ENCODE data around the gene FAM83D.
"Not testable (repeated sequence)": the region's sequence is repeated elsewhere in the genome, so short reads cannot be mapped to it uniquely, and the experiment has no call there.

The FAM83D gene

DNA sequence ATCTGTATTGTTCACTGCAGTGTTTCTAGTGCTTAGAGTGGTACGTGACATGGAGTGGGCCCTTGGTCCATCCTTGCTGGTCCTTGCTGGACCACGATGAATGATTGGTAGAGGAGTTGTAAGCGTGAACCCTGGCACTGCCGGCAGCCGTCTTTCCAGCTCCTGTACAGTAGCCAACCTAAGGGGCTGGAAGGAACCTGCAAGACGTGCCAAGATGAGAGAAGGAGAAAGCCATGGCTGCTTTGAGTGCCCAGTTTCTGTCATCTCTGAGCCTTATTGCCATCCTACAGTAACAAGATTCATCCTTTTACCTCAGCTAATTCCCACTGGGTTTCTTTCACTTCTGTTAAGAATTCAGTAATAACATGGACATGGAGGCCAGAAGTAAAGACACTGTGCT, 41.9 kb downstream of the FAM83D start:
- DNase-seq (no peak), ATAC-seq (no peak)

- DNase-seq (no peak), ATAC-seq (no peak)
These were observed 43.5 kb downstream of the FAM83D start for GRCh38 chr20:38969708-38970107.

DNA sequence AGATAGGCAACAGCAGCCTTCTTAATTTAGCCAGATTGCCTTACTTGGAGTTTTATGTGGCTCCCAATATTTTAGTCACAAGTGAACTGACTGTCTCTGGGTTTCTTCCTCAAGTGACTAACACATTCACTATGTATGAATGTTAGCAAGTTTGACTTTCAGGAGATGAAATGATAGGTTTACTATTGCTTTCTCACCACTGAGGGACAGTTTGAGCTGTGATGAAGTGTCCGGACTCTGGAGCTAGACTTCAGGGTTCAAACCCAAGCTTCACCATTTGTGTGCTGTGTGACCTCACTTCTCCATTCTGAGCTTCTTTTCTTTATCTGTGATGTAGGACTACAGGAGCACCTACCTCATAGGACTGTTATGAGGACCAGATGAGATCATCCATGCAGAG, 44.1 kb downstream of the FAM83D start:
- DNase-seq (no peak), ATAC-seq (no peak)

DNA sequence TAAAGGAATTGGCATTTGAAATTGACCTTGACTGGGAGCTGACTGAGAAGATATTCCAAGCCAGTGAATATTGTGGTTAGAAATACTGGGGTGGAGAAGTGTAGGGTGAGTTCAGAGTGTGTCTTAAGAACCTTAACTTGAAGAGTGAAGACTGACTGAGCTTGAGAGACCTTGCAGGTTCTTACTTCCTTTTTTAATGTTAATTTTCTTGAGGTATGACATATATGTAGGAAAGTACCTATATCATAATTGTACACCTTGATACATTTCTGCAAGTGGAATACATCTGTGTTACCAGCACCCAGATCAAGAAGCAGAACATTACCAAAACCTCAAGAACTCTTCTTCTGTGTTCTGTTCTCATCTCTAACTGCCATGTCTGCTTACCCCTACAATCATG, 46.9 kb downstream of the FAM83D start:
- ATAC-seq, result no peak

GRCh38 chr20:38973645-38974044, 47.4 kb downstream of the FAM83D start:
- DNase-seq (no peak), ATAC-seq (no peak)

More for the DNA sequence above, 46.9 kb downstream of the FAM83D start:
- DNase-seq, result no peak

DNA sequence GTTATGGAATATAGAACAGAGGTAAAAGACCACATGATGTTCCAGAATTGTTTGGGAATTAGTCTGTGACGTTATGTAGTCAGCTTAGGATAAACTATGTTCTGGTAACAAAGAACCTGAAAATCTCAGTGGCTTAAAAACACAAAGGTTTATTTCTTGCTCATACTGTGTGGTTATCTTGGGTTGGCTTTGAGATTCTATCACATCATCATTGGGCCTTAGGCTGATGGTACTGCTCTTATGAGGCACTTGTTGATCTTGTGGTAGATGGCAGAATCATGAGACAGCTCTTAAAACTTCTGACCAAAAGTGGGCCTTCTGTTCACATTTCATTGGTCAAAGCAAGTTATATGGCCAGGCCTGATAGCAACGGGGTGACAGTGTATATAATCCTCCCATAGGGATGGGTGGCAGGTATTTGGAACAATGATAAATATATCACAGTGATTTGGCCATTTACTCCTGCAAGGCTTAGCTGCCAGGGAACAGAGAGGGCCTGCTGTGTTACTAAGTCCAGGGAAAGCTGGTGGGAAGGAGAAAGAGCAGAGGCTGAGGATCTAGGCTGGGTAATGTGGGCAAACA, 49.4 kb downstream of the FAM83D start:
- DNase-seq, result no peak
- no peak for ATAC-seq

- ATAC-seq (no peak), DNase-seq (no peak)
These were observed 53.2 kb downstream of the FAM83D start for GRCh38 chr20:38979434-38979833.

- DNase-seq (no peak), ATAC-seq (no peak)
These were observed 53.6 kb downstream of the FAM83D start for GRCh38 chr20:38979842-38980241.

DNA sequence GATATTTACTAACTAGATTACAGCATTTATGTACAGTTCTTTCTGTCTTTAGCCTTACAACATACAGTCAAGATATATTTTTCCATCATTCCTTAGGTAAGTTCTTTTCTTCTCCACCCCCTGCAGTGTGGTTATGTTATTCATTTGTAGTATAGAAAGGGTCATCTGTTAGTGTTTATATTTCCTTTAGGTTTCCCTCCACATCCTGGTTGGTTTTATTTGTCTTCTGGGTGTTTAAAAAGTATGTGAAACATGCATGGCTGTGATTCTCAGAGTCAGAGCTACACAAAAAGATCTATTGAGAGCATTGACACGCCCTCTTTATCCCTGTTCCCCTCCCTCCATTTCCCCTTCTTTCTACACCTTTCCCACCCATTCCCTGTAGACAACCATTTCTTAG, 56.1 kb downstream of the FAM83D start:
- DNase-seq (no peak), ATAC-seq (no peak)

GRCh38 chr20:38985060-38985459, 58.8 kb downstream of the FAM83D start:
- no peak for DNase-seq
- ATAC-seq, result no peak

- DNase-seq (no peak), ATAC-seq (no peak)
These were observed 59.5 kb downstream of the FAM83D start for GRCh38 chr20:38985603-38986170.

- ATAC-seq (no peak), DNase-seq (no peak)
These were observed 60.4 kb downstream of the FAM83D start for GRCh38 chr20:38986663-38987062.

- ATAC-seq (peak; percentile 23), DNase-seq (no peak)
These were observed 61.6 kb downstream of the FAM83D start for GRCh38 chr20:38987777-38988176.

- ATAC-seq, result no peak
These were observed 64.5 kb downstream of the FAM83D start for GRCh38 chr20:38990728-38991127.

DNA sequence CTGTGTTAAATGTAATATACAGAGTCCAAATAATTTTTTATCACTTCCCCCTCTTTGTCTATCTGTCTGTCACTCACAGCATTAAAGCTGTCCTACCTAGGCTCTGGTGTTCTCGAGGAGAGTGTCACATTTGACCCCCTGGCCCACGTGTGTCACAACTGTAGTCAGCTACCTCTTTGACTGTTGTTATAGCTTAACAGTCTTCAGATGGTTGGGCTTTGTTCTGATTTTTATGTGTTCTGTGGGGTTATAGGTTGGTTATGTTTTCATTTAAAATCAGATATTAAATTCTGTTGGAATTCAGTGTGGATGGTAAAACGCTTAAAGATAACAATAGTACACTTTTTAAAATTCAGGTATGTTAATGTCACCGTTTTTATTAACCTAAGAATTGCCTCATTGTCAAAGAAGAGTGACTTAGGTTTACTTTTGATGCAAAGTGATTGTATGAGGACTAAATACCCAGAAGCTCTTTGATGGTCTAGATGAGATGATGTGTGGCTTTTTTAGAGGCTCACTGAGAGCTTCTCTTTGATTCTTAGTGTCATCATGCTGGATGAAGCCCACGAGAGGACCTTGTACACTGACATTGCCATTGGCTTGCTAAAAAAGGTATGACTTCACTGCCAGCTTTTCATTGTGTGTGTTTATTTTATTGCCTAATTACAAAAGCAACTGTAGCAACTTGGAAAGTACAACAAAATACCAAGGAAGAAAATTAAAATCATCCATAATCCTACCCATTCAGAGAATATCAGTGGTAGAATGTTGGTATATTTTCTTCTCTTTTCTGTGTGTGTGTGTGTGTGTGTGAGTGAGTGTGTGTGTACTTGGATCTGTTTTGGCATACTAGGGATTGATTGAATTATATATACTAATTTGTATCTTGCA, 65.8 kb downstream of the FAM83D start:
- no peak for ATAC-seq

More at GRCh38 chr20:38990728-38991127, 64.5 kb downstream of the FAM83D start:
- no peak for DNase-seq

DNA sequence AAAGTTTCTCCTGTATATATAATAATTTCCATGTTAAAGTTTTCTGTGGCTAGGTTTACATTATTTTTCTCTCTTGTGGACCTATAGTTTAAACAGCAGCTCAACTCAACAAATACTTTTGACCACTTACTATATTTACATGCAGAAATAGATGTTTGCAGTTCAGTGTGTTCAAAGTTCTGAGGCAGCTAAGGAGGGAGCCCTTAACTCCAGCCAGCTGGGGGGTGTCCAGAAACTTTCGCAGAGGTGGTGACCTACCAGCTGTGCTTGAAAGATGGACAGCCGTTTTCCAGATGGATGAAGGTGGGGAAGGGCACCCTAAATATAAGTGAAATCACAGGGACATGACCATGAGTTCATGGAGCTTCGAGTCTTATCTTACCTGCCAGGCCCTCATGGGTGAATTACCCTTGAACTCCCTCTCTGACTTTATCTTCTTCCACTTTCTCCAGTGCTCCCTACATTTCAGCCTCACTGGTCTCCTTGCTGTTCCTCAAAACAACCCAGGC, 69.4 kb downstream of the FAM83D start:
- no peak for ATAC-seq
- DNase-seq, result no peak

More for the DNA sequence above, 65.8 kb downstream of the FAM83D start:
- no peak for DNase-seq

DNA sequence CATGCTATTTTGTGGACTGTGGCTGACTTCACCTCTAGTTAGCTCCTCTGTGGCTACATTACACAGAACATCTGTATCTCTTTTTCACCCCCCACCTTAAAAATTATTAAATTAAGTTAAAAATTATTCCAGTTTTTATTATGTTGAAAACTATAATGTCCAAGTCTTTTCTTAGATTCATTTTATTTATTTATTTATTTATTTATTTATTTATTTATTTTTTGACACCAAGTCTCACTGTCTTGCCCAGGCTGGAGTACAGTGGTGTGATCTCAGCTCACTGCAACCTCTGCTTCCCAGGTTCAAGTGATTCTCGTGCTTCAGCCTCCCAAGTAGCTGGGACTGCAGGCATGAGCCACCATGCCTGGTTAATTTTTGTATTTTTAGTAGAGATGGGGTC, 70.6 kb downstream of the FAM83D start:
- not testable (repeated sequence) for ATAC-seq, DNase-seq

- DNase-seq, result peak; percentile 80
- peak; percentile 94 for ATAC-seq
These were observed 71.4 kb downstream of the FAM83D start for GRCh38 chr20:38997622-38998021.

DNA sequence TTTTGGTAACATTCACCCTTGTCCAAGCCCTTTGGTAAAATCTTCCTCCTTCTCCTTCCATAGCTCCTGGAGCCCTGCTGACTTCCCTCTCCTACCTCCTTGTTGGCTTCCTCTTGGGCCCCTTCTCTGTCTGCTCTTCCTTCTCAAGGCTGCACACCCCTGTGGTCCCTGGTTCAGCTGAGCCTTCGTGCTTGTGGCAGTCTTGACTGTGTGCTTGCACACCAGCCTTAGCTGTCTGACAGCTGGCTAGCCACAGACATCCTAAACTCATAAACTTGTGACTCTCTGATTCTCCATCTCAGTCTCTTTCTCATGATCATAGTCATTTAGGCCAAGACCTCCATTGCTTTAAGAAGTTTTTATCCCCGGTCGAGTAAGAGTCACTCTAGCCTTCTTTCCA, 73.0 kb downstream of the FAM83D start:
- DNase-seq (no peak), ATAC-seq (no peak)

DNA sequence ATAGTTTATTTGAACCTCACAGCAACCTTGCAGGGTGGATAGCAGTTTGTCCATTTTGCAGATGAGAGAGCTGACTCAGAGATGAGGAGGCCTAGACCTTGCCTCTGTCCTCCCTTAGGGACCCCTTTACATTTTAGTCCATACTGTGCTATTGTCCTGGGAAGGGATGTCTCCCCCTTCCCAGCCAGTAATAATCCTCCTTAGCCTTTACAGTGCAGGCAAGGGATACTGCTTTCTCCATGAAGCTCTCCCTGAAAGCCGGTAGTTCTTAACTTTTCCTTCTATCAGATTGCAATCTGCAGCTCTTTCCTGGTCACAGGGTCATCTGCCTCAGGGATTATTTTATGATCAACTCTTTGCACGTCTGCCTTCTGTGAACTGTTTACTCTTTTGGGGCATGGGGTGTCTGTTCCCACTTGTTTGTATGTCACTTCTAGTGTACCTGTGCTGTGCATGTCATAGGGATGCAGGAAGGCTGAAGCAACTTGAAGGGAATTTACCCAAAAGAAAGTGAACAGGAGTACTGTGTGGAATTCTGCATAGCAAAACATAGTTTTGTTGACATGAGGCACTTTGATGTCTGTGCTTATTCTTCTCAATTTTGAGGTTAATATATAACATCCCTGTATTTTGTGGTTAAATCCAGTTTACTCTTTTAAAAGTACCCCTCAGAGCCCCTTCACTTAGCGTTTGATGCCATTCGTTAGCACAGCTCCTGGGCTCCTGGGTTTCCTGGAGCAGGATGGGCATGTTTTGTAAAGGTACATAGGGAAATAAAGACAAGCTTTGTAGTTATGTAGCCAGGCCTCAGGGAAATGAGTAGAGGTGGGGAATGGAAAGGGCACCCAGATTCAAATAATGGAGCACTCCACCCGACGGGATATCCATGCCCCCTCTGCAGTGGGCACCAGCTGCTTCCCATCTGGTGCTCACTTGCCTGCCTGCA, 74.0 kb downstream of the FAM83D start:
- ATAC-seq (no peak), DNase-seq (no peak)

All from stimulated activated naive CD8-positive, alpha-beta T cell treated with anti-CD3 and anti-CD28 coated beads, Interleukin-15, Interleukin-2, amounts not matched to agents 100 U/mL and 50 U/mL, for 24 hours (primary cell).